ENCODE results near the gene UGT1A4.

- TF ChIP-seq, protein P1, sequence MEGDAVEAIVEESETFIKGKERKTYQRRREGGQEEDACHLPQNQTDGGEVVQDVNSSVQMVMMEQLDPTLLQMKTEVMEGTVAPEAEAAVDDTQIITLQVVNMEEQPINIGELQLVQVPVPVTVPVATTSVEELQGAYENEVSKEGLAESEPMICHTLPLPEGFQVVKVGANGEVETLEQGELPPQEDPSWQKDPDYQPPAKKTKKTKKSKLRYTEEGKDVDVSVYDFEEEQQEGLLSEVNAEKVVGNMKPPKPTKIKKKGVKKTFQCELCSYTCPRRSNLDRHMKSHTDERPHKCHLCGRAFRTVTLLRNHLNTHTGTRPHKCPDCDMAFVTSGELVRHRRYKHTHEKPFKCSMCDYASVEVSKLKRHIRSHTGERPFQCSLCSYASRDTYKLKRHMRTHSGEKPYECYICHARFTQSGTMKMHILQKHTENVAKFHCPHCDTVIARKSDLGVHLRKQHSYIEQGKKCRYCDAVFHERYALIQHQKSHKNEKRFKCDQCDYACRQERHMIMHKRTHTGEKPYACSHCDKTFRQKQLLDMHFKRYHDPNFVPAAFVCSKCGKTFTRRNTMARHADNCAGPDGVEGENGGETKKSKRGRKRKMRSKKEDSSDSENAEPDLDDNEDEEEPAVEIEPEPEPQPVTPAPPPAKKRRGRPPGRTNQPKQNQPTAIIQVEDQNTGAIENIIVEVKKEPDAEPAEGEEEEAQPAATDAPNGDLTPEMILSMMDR (IDR thresholded peaks at IDR 0.05; ENCODE audit: low read depth, low read length, poor library complexity, severe bottlenecking) = no peak
- TF ChIP-seq EZH2phosphoT487 (IDR thresholded peaks at IDR 0.05; ENCODE audit: borderline replicate concordance, low read length) = no peak
Observed at GRCh38 chr2:233706720-233707119, 11.8 kb upstream of the UGT1A4 start.
